Measurements from ENCODE around the gene TTBK1. TPM values are rescaled to one million over a fixed set of nuclear protein-coding genes. Genes with fewer than 3 reads are reported as not detected.

Gene TTBK1
- total RNA-seq, 1 donor from 2014 or later: 1.7 TPM

GRCh38 chr6:43263314-43264178 is 20.3 kb downstream of the TTBK1 start:
- Mint-ChIP-seq H3K4me1 (ENCODE audit: low read depth) (peaks cover 15% of the 10 kb centered on the region), H3K27ac (no peak overlapping the region), H3K4me3 (ENCODE audit: low read depth) (no peak overlapping the region), H3K9me3 (ENCODE audit: low read depth) (no peaks in the 10 kb centered on the region), H3K36me3 (ENCODE audit: insufficient read depth) (no peaks in the 10 kb centered on the region), H3K27me3 (peaks cover 53% of the 10 kb centered on the region)
- DNase-seq (ENCODE audit: low spot score, unreplicated experiment): peak; percentile 63
- peak; percentile 79 for TF ChIP-seq CTCF (IDR thresholded peaks at IDR 0.05; ENCODE audit: unreplicated experiment)

DNA sequence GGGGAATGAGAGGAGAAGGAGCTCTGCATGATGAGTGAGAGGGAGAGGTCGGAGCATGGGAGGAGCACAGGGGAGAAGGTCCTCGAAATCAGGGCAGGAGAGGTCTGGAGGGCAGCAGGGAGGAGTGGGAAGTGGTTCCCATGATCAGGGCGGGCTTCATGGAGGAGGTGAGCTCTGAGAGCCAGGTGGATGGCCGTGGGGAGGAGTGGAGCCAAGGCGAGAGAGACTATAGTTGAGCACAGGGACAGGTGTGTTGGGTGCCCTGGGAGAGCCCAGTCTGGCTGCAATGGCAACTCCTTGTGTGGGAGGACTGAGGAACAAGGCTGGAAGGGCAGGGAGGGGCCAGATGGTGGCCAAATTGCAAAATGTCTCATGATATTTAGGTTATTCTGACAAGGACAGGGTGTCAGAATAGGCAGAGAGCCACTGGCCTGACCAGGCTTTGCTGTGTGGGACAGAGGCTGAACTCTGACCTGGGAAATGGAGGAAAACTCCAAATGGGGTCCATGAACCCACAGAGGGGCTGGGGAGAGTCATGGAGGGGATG is 21.4 kb downstream of the TTBK1 start:
- H3K4me3 Mint-ChIP-seq (ENCODE audit: low read depth): no peak overlapping the region
- H3K36me3 Mint-ChIP-seq (ENCODE audit: insufficient read depth): no peaks in the 10 kb centered on the region
- no peak for TF ChIP-seq CTCF (IDR thresholded peaks at IDR 0.05; ENCODE audit: unreplicated experiment)
- DNase-seq (ENCODE audit: low spot score, unreplicated experiment): no peak
- peaks cover 15% of the 10 kb centered on the region for H3K4me1 Mint-ChIP-seq (ENCODE audit: low read depth)
- H3K27ac Mint-ChIP-seq: no peak overlapping the region
- no peaks in the 10 kb centered on the region for H3K9me3 Mint-ChIP-seq (ENCODE audit: low read depth)
- H3K27me3 Mint-ChIP-seq: peaks cover 61% of the 10 kb centered on the region

DNA sequence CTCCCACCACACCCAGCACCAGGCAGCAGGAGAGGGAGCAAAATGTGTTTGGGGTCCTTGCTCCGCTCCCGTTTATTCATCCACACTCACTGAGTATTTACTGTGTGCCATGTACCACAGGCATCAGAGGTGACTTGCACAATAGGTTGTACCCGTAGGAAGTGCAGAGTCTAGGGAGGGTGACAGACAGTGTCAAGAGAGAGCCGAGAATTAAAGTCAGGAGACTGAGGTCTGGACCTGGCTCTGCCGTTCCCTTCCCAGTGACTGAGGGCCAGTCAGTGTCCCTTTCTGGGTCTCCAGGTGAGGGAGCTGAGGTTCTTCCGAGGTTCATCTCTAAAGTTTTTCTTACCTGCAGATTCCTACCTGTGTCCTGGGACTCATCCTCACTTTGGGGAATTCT is 22.3 kb downstream of the TTBK1 start:
- Mint-ChIP-seq H3K4me1 (ENCODE audit: low read depth) (peaks cover 18% of the 10 kb centered on the region), H3K4me3 (ENCODE audit: low read depth) (no peak overlapping the region), H3K36me3 (ENCODE audit: insufficient read depth) (no peaks in the 10 kb centered on the region), H3K9me3 (ENCODE audit: low read depth) (no peaks in the 10 kb centered on the region), H3K27me3 (peaks cover 66% of the 10 kb centered on the region), H3K27ac (no peak overlapping the region)
- no peak for TF ChIP-seq CTCF (IDR thresholded peaks at IDR 0.05; ENCODE audit: unreplicated experiment)
- no peak for DNase-seq (ENCODE audit: low spot score, unreplicated experiment)

- H3K27me3 Mint-ChIP-seq: peaks cover 78% of the 10 kb centered on the region
- peak overlapping the region; percentile 70 for H3K27ac Mint-ChIP-seq
- H3K36me3 Mint-ChIP-seq (ENCODE audit: insufficient read depth): no peaks in the 10 kb centered on the region
- DNase-seq (ENCODE audit: low spot score, unreplicated experiment): no peak
- H3K4me1 Mint-ChIP-seq (ENCODE audit: low read depth): peaks cover 17% of the 10 kb centered on the region
- H3K4me3 Mint-ChIP-seq (ENCODE audit: low read depth): no peak overlapping the region
- TF ChIP-seq CTCF (IDR thresholded peaks at IDR 0.05; ENCODE audit: unreplicated experiment): no peak
- H3K9me3 Mint-ChIP-seq (ENCODE audit: low read depth): no peaks in the 10 kb centered on the region
These were observed 24.5 kb downstream of the TTBK1 start for GRCh38 chr6:43267619-43268354.

DNA sequence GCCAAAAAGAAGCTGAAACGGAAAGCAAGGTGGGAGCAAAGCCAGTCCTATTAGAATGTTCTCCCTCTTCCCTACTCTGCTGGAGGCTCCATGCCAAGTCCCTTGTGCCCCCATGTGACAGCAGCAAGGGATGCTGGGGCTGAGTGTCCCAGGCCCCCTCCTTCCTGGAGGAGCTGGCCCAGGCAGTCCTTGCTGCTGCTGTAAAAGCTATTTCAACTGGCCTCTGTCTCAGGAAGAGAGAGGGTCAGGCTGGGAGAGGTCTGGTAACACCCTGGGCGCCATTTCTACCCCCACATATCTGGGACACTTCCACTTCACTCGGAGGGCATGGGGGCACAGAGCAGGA is 25.0 kb downstream of the TTBK1 start:
- no peaks in the 10 kb centered on the region for H3K36me3 Mint-ChIP-seq (ENCODE audit: insufficient read depth)
- DNase-seq (ENCODE audit: low spot score, unreplicated experiment): no peak
- peaks cover 84% of the 10 kb centered on the region for H3K27me3 Mint-ChIP-seq
- H3K4me3 Mint-ChIP-seq (ENCODE audit: low read depth): no peak overlapping the region
- no peaks in the 10 kb centered on the region for H3K9me3 Mint-ChIP-seq (ENCODE audit: low read depth)
- peaks cover 17% of the 10 kb centered on the region for H3K4me1 Mint-ChIP-seq (ENCODE audit: low read depth)
- no peak for TF ChIP-seq CTCF (IDR thresholded peaks at IDR 0.05; ENCODE audit: unreplicated experiment)
- no peak overlapping the region for H3K27ac Mint-ChIP-seq

All from progenitor cell of endocrine pancreas (in vitro differentiated cells).